ENCODE data around the gene MEN1. TPM values are rescaled to one million over a fixed set of nuclear protein-coding genes. Genes with fewer than 3 reads are reported as not detected.

Gene MEN1
- total and polyA plus RNA-seq, 9 of the 15 experiments (the other 6 are each of a cell fraction or from before 2014, with no cell fraction given) = 3.4 to 57.2 (median 19.3) TPM

GRCh38 chr11:64810271-64810890 lies at the start of gene MEN1 (continued):
- TF ChIP-seq PRMT5 (CRISPR knock-in tag; IDR thresholded peaks at IDR 0.05) = no peak
- TF ChIP-seq ZNF239 (CRISPR knock-in tag; IDR thresholded peaks at IDR 0.05) = no peak
- TF ChIP-seq ZNF140 (CRISPR knock-in tag; IDR thresholded peaks at IDR 0.05) = no peak
- no peak for TF ChIP-seq ELF2 (CRISPR knock-in tag; IDR thresholded peaks at IDR 0.05)
- TF ChIP-seq TCF3 (CRISPR knock-in tag; IDR thresholded peaks at IDR 0.05) = no peak
- TF ChIP-seq ZNF408 (CRISPR knock-in tag; IDR thresholded peaks at IDR 0.05; ENCODE audit: low read depth) = no peak
- peak; percentile 82 for TF ChIP-seq ZBTB40 (IDR thresholded peaks at IDR 0.05)
- no peak for TF ChIP-seq ZBTB40 (CRISPR knock-in tag; IDR thresholded peaks at IDR 0.05)
- peak; percentile 73; the same call in 1 of the 2 replicates for TF ChIP-seq PHF8 (IDR thresholded peaks at IDR 0.05; ENCODE audit: borderline replicate concordance, low read length)
- no peak for TF ChIP-seq ATF3 (IDR thresholded peaks at IDR 0.05)
- TF ChIP-seq ATF3 (CRISPR knock-in tag; conservative IDR thresholded peaks at IDR 0.05) = no peak
- peak; percentile 88 for TF ChIP-seq ZNF766 (CRISPR knock-in tag; conservative IDR thresholded peaks at IDR 0.05)
- no peak for TF ChIP-seq HNRNPL (IDR thresholded peaks at IDR 0.05; ENCODE audit: low read depth, low read length)
- TF ChIP-seq CREB3 (tag; conservative IDR thresholded peaks at IDR 0.05; ENCODE audit: low read depth) = no peak
- TF ChIP-seq NCOA1 (IDR thresholded peaks at IDR 0.05; ENCODE audit: low read depth) = no peak
- no peak for TF ChIP-seq HSF4 (CRISPR knock-in tag; IDR thresholded peaks at IDR 0.05; ENCODE audit: borderline replicate concordance)
- no peak for TF ChIP-seq PML (IDR thresholded peaks at IDR 0.05; ENCODE audit: low read length)
- TF ChIP-seq ZNF24 (IDR thresholded peaks at IDR 0.05) = no peak
- TF ChIP-seq MED1 (CRISPR knock-in tag; IDR thresholded peaks at IDR 0.05; ENCODE audit: borderline replicate concordance) = no peak
